Femur (tissue), 1 donor: ENCODE measurements around the gene CELF4.

Source experiments
- DNase-seq: peaks from one replicate; pipeline ENCODE4 v3.0.0-alpha.2; 2017

The CELF4 gene

DNA sequence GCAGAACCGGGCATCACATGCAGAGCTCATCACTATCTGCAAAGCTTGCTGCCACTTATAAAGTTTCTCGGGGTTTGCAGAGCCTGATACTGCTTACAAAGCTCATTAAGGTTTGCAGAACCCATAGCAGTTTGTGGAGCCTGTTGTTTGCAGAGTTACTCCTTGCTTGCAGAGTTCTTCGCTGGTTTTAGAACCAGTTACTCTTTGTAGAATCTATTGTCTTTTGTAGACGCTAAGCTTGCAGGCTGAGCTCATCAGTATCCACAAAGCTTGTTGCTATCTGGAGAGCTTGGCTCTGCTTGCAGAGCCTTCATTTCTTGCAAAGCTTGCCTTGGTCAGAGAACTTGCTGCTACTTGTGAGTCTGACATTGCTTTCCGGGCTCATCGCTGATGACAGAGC is 106.9 kb downstream of the CELF4 start:
- DNase-seq = no peak

DNA sequence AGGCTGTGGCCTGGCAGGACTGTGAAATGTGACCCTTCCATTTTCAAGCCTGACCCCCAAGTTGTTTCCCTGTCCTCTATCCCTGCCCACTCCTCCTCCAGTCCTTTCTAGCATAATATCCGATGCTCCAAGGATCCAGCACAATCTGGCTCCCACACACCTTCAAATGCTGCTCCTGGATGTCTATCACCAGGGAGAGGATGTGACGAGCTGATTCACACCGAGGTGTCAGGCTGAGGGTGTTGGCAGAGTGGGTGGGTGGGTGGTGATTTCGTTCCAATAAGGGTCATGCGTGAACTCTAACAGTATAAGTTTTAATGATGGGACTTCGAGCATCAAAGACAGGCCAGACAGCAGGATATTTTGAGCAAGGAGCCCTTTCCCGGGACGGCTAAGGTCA is 107.8 kb downstream of the CELF4 start:
- no peak for DNase-seq

DNA sequence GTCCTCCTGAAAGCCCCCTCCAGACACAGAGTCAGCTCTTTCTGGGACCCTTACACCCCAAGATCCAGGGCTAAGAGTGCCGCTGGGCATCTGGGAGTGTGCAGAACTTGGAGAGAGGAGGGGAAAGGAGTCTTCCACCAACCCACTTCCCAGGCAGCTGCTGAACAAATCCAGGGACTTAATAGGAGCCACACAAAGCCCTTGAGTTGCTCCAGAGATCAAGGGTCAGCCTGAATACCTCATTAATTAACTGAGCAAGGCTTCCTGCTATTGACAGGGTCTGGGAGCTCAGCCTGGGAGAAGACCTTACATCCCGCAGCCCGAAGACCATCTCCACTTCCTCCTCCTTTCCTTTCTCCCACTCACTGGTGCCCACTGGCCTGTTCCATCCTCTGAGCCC is 108.3 kb downstream of the CELF4 start:
- no peak for DNase-seq

DNA sequence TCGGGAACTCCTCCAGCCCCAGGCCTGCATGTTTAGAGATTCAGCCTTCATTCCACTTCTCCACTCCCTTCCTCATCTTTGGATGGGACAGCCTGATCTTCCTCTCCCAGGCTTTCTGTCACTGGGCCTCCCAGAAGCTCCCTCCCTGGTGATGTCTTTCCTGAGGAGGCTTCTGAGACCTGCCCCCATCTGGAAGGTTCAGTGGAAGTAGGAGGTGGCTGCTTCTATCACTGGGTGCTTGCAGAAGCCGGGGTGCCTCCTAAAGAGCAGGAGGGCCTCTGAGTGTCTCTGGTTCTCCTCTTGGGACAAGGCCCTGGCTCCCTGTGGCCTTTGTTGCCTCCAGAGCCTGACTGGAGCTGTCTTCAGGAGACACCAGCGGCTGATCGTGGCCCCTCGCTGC is 108.7 kb downstream of the CELF4 start:
- no peak for DNase-seq

DNA sequence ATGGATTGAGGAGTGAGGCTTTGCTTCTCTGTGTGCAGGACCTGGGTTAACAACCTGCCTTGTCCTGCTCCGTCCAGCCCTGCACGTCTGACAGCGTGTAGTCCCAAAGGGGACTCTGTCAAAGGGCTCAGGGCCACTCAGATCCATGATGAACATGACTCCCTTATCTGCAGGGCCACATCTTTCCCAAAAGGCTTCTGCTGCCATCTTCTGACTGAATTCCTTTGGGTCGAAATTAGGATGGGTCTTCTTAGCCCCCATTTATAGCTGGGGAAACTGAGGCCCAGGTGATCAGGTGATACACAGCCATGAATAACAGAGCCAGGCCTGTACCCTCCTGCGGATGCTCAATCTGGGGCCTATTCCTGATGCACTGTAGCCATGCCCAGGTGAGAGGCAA is 109.2 kb downstream of the CELF4 start:
- DNase-seq = no peak

DNA sequence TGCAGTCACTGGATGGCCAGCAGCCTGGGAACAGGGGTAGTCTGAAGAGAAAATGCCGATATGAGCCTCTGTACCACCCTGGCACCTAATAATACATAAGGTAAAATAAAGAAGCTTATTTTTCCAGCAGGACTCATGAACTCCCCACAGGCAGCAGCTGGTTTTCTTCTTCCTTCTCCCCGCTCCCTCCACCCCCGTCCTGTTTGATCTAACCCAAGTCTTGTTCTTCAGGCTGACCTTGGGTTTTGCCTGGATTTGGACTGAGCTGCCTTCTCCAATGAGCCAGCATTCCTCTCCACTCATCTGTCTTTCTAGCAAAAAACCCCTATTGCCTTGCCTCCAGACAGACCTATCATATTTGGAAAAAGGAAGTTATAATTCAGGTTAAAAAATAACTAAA is 111.8 kb downstream of the CELF4 start:
- no peak for DNase-seq

DNA sequence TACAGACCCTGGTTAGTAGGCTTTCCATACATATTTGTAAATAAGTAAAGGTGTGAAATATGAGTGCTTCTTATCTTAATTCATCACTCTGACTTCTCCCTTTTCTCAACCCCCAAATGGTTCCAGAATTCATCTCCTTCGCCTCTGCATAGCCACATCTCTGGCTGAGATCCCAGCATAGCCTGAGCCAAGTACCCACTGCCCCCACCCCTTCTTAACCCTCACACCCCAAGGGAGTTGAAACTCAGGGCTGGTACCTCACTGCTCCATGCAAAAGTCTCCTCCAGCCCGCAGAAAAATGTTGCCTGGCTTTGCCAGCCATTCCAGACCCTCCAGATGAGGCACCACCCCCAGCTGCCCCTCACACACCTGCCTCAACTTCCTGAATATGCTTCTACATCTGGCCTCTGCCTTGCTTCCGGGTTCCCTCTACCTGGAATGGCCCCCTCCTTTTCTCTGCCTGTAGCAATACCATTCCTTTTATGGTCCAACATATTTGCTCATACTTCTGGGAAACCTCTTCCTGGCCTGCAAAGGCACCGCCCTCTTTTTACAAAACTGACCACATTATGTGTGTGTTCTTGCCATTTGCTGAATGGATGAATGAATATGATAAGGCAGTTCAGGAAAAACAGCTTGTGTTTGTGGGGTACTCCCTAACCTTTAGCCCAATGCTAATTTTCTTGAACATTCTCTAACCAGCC is 112.8 kb downstream of the CELF4 start:
- DNase-seq = no peak

DNA sequence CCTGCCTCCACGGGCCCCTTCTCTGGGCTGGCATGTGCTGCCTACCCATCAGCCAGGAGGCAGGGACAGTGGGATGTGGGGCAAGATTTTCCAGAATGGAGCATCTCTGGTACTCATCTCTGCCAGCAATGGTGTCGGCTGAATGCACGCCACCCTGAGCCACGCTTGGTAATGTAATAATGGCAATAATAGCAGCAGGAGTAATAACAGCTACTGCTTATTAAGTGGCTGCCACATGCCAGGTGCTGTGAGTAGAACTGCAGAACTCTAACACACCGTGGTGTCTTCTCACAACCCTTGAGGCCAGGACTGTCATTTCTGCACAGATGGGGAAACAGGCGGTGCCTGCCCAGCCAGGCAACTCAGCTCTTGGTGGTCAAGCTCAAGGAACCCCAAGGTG is 113.6 kb downstream of the CELF4 start:
- no peak for DNase-seq

DNA sequence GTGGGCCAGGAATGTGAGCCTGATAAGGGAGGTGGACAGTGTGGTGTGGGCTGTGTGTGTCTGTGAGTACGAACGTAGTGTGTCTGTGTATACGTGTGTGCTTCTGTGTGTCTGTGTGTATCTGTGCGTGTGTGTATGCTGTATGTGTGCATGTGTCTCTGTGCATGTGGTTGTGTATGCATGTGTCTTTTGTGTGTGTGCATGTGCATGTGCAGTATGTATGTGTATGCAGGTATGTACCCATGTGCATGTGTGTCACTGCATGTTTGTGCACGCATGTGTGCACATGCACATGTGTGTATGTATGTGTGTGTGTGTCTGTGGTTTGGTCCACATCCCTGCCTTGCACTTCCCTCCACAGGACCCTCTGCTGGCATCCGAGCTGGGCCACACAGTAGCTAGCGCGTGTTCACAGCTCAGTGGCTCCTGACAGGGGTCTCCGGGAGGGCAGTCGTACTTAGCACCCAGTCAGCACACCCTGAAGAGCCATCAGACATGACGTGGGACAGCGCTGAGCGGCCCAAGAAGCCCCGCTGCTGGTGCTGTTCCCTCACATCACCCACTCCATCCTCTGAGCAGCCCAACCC is 114.3 kb downstream of the CELF4 start:
- DNase-seq = no peak

DNA sequence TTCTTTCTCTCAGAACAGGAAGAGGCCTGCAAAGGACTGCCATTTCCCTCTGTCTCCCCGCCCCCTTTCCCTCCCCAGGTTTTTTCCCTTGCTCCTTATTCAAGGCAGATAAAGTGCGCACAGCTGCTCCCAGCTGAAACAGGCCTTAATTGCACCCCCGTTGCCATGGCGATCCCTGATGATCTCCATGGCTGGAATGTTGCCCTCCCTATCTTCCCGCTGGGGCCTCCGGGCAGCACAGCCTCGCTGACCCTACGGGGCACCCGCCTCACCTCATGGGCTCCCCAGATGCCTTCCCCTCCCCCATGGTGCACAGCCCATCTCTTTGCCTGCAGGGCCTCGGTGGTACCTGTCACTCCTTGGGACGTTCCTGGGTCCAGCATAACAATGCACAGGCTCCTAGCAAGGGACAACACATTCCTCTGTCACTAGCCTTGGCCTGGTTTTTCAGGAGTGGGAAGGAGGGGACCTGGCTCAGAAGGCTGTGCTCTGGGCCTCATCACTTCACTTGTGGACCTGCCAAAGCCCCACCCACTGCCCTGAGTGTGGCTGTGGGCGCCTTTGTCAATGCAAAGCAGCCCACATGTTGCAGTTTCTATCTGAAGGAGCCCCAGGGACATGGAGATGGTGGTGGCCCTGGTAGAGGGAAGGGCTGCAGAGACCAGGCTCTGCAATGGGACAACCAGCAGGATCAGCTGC is 115.0 kb downstream of the CELF4 start:
- DNase-seq = peak; percentile 32

DNA sequence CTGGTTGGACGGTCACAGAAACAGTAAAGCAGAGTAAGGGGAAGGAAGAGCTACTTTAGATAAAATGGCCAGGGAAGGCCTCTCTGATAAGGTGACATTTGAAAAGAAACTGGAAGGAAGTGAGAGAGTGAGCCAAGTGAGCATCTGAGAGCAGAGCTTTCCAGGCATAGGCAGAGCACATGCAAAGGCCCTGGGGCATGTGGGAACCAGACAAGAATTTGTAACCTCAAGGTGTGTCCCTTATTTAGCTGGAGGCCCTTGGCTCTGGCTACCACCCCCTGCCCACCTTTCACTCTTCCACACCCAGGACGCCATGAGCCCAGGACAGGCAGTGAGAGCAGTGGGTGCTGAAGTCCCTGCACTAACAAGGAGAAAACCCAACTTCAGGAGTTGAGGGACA is 116.0 kb downstream of the CELF4 start:
- DNase-seq = no peak

DNA sequence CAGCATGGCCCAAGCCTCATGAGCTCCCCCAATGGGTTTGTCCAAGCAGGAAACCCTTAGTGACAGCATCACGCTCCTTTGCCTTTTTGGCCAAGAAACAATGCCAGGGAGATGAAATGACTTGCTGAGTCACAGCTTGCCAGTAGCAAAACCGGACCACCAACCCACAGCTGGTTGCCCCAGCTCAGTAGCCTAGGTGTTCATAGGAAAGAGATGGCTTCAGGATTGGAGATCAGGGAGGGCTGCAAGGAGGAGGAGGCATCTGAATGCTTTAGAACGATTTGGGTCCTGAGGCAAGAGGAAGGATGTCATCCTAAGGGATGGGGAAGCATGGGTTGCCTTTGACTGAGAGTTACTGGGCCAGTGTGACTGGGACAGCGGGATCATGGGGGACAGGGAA is 116.7 kb downstream of the CELF4 start:
- DNase-seq = no peak

DNA sequence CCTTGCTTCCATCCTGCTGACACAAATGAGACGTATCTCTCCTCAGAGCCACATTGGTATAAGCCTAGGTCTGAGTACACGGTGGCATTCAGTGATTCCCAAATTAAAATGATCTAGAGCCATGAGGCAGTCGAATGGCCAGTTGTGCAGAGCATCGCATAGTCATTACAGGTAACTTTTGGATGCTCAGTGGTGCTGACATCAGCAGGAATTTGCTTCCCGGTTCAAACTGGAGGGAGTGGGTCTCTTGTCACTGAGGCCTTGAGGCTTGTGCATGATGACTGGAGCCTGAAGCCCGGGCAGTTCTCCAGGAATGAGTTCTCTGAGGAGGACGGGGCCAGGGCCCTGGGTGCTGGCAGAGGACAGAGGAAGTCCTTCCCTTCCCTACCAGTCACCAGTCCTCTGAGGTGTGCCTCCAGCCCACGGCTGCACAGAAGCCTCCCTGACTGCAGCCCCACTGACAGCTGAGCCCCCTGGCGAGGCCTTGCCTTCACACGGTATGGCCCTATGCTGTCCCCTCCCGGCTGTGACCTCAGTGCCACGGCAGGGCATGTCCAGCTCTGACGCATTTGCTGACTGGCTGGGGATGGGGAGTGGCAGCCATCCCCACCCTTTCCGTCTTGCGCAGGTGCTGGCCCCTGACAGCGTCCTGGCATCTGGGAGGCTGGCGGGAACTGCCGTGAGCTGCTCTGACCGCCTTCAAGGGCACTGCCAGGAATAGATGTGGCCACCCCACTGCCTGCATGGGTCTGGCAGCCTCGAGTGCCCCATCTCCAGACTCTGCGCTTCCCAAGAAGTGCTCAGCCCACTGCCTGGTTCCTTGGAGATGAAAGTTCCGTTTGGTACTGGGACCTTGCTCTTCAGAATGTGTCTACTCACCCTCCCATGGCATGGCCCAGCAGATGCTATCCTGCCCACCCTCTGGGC is 117.4 kb downstream of the CELF4 start:
- DNase-seq = no peak

DNA sequence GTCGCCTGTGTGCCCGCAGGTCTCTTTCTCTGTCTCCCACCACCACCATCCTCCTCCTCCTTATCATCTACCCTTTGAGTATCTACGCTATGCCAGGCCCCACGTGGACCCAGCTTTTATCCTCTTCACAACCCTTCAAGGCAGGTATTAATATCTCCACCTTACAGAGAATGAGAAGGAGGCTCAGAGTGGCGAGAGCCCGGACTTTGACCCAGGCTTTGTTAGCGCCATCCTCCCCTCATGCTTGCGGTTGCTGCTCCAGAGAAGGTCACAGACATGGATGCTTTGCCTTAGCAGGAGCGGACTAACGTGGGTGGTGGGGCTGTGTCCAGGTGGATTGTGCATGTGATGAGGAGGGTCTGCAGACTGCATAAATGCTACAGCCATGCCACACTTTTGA is 119.8 kb downstream of the CELF4 start:
- no peak for DNase-seq

DNA sequence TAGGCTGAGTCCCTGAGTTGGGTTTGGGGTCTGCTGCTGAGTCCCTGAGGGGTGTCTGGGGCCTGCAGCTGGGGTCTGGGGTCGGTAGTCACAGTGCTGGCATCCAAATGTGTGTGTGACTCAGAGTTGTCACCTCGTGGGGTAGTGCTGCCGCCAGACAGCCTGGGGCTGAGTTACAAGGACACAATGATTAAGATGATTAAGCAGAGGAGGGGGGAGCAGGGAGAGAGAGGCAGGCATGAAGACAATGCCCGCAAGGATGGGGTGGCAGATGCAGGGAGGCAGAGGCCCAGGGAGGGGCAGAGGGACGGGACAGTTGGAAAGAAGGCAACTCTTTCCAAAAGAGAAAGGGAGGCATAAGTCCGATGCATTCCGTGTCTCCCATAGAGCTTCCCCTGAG is 120.2 kb downstream of the CELF4 start:
- DNase-seq = no peak

DNA sequence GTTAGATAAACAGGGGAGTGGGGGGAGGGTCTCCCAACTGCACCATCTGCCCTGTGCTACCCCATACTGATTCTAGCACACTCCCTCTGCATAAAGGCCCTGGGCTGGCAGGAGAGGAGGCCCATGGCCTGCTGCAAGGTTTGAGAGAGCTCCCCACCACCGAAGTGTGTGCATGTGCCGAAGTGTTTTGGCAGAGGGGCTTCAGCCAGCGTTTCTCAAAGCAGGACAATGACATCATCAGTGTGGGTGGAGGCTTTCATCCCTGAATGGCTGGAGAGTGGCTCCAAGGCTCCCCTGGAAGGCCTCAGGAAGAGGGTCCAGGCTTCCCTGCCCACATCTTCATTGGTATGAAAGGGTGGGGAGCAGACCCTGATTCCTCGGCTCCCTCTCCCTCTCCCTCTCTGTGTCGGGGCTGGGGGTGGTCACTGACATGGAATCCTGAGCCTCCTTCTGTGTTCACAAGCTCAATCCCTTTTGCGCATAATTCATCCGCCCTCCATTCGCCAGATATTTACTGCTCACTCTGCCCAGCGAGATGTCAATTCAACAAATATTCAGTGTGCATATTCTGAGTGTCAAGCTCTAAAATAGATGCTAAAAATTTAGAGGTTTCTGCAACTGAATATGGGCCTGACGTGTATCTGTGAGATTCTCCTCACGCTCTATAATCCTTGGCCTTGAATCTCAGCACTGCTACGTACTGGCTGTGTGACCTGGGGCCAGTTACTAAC is 122.1 kb downstream of the CELF4 start:
- DNase-seq = no peak

DNA sequence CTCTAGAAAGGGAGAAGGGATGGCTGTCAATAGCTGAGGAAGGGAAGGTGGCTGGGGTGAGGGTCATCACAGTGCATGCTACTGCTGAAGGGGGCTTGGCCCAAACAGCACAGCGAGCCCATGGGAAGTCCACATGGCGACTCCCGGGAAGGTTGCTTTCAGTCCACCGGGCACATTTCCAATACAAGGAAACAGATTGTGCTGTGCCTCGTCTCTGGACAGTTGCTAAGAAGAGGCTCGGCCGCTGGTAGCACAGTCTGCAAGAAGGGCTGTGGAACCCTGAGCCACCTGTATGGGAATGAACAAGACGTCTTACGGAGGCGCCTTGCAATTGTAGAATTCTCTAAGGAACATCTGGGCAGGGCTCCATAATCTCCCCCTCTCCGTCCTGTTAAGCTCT is 123.1 kb downstream of the CELF4 start:
- no peak for DNase-seq

DNA sequence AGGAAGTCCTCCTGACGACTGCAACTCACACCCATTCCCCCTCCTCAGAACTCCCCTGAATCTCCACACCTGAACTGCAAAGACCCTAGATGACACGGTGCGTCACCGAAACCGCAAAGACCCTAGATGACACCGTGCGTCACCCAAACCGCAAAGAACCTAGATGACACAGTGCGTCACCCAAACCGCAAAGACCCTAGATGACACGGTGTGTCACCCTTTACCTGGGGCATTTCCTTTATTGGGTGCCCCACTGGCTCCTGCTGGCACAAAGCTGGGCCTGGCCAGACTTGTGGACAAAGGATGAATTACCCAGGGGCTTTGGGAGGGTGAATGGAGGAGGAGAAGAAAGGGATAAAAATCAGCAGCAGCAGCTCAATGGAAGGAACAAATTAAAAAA is 123.8 kb downstream of the CELF4 start:
- DNase-seq = no peak

DNA sequence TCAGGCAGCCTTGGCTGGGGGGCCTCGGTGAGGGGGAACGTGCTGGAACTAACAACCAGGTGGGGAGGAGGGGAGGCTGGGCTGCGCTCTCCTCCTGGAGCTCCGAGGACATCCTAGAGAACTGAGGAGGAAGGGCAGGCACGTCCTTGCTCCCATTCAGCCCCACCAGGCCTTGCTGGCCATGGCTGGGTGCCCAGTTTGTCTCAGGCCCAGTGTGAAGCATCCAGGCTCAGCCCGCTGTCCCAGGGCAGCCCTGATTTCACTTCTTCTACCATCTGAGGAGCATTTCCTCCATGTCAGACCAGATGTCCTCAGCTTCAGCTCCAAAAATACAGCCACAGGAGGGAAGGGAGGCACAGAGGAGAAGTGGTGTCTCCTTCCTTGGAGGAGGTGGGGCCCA is 125.4 kb downstream of the CELF4 start:
- DNase-seq = no peak

DNA sequence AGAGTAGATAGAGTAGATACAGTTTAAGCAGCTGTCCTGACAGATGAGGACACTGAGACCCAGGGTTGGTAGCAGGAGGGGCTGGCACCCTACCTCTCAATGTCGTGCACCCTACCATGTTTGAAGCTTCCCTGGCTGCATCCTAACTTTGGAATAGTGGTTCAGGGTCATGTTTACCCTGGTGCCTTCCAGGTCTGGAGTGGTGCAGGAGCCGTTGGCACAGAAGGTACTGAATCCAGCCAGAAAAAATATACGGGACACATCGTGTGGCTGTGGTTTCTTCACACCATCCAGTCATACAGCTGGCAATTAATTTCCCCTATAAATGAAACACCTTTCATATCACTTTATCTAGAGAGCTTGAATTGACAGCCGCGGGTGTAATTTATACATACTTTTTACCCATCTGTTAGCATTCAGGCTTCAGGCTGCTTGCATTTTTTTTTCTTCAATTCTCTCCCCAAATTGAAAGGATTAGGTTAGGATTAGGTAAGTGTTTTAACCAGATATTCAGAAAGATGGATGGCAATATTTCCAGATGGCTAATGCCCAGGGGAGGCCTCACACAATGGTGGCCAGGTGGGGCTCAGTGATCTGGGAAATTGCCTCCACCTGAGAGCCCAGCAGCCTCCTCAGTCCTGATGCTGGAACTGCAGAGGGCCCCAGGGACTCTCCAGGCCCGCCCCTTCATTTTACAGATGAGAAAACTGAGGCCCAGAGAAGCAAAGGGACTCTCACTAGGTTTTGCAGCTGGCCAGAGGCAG is 127.0 kb downstream of the CELF4 start:
- no peak for DNase-seq

DNA sequence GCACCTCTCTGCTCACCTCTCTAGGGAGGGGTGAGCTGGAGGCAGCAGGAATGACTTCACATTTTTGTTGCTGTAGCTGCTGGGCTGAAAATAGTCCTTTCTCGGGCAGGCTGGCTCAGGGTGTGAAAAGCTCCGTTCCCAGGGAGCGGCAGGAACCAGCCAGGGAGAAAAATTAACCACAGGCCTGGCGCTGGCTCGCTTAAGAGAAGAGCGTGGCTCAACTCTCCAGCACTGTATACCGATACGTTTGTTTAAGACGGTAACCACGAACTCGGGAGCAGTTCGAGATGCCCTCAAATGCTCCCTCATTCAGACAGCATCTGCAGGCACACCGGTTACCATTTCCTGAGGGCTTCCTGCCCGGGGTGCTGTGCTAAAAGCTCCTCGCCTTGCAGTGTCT is 129.6 kb downstream of the CELF4 start:
- peak; percentile 41 for DNase-seq
